Measurements from ENCODE around the gene SIRT3. TPM values are rescaled to one million over a fixed set of nuclear protein-coding genes. Genes with fewer than 3 reads are reported as not detected.

SIRT3 gene
- total RNA-seq, 1 experiment from 2014 or later = 13.9 TPM

- no peak for DNase-seq
- Histone ChIP-seq H3K4me2 (ENCODE audit: insufficient read depth, insufficient read length, low read length) (no peak overlapping the region), H3K79me2 (ENCODE audit: insufficient read depth, low read length) (peaks cover 3% of the 10 kb centered on the region; the same call in 1 of the 2 replicates), H3K27ac (ENCODE audit: insufficient read length, low read depth, low read length) (no peak overlapping the region), H3T11ph (ENCODE audit: low read length) (no peak overlapping the region), H3K4ac (ENCODE audit: low read depth, low read length) (no peak overlapping the region), H4K20me1 (ENCODE audit: control insufficient read depth, insufficient read depth, insufficient read length) (no peaks in the 10 kb centered on the region), H3K9ac (ENCODE audit: extremely low read depth, insufficient read length, low read length) (no peak overlapping the region), H4K91ac (ENCODE audit: insufficient read length, low read depth, low read length) (no peak overlapping the region), H3K23me2 (ENCODE audit: insufficient read length, low read depth, low read length, poor library complexity, severe bottlenecking) (peaks cover 6% of the 10 kb centered on the region), H3K27me3 (ENCODE audit: insufficient read depth, low read length) (no peaks in the 10 kb centered on the region; the same call in 1 of the 2 replicates), H4K8ac (replicated peaks; ENCODE audit: insufficient read length, low read depth, low read length) (no peak overlapping the region), H3K9me3 (ENCODE audit: control insufficient read depth, low read depth, low read length) (no peaks in the 10 kb centered on the region), H4K5ac (ENCODE audit: insufficient read length, low read depth, low read length) (no peak overlapping the region), H3K23ac (ENCODE audit: insufficient read length, low read depth, low read length) (no peak overlapping the region), H3K4me1 (ENCODE audit: insufficient read depth, low read length) (no peaks in the 10 kb centered on the region; the same call in 1 of the 2 replicates), H2BK15ac (ENCODE audit: low read depth, low read length) (no peak overlapping the region), H2AFZ (ENCODE audit: low read length) (no peak overlapping the region), H3K18ac (ENCODE audit: insufficient read length, low read depth, low read length) (no peak overlapping the region), H3K79me1 (ENCODE audit: insufficient read depth, low read depth, low read length, poor library complexity, severe bottlenecking) (no peaks in the 10 kb centered on the region), H2AK5ac (ENCODE audit: insufficient read length, low read length) (no peak overlapping the region), H2BK12ac (ENCODE audit: insufficient read length, low read depth, low read length) (no peak overlapping the region), H3K56ac (ENCODE audit: insufficient read length, low read depth, low read length) (no peak overlapping the region), H2BK5ac (ENCODE audit: insufficient read length, low read length) (no peak overlapping the region), H2BK20ac (ENCODE audit: low read depth, low read length, poor library complexity, severe bottlenecking) (no peak overlapping the region), H2BK120ac (ENCODE audit: low read depth, low read length, poor library complexity, severe bottlenecking) (no peak overlapping the region), H3K14ac (ENCODE audit: insufficient read depth, low read length) (no peak overlapping the region)
- Mint-ChIP-seq H3K36me3 (ENCODE audit: insufficient read depth in 1 of 3, low read depth in 3 of 3) (peaks cover 0 to 22% (median 3%) of the 10 kb centered on the region in 3 experiments; a peak in 4 of 7 replicates), H3K9me3 (no peaks in the 10 kb centered on the region; a peak in 1 of 5 replicates), H3K27ac (peak overlapping the region in 1 of 3 experiments; percentile 70; a peak in 2 of 7 replicates), H3K27me3 (ENCODE audit: low read depth) (no peaks in the 10 kb centered on the region; the same call in 1 of the 2 replicates), H3K4me3 (peak overlapping the region in 1 of 2 experiments; percentile 8; a peak in 1 of 5 replicates), H3K4me1 (peaks cover 5 to 14% of the 10 kb centered on the region in 2 experiments)
- TF ChIP-seq CTCF (conservative IDR thresholded peaks at IDR 0.05) = no peak
- no CpG with 5 or more reads among the region's 20 CpGs for WGBS (ENCODE audit: extremely low coverage, insufficient read length, low lambda C conversion rate)
Measured at GRCh38 chr11:232783-233565, 3.2 kb downstream of the SIRT3 start.

Data from H9 (cell line).